Skeletal muscle cell (primary cell): Measurements from ENCODE around the gene ZBTB7B.

Experiments
- DNase-seq: peaks from one replicate; pipeline ENCODE4 v3.0.0-alpha.2; 2010; ENCODE audit warnings: low read depth
- H3K4me3 ChIP-seq: 2 replicates; pipeline ENCODE4 v1.5.1; 2011; ENCODE audit warnings: low read depth, mild to moderate bottlenecking, control low read depth, low read length, moderate library complexity

Gene ZBTB7B

DNA sequence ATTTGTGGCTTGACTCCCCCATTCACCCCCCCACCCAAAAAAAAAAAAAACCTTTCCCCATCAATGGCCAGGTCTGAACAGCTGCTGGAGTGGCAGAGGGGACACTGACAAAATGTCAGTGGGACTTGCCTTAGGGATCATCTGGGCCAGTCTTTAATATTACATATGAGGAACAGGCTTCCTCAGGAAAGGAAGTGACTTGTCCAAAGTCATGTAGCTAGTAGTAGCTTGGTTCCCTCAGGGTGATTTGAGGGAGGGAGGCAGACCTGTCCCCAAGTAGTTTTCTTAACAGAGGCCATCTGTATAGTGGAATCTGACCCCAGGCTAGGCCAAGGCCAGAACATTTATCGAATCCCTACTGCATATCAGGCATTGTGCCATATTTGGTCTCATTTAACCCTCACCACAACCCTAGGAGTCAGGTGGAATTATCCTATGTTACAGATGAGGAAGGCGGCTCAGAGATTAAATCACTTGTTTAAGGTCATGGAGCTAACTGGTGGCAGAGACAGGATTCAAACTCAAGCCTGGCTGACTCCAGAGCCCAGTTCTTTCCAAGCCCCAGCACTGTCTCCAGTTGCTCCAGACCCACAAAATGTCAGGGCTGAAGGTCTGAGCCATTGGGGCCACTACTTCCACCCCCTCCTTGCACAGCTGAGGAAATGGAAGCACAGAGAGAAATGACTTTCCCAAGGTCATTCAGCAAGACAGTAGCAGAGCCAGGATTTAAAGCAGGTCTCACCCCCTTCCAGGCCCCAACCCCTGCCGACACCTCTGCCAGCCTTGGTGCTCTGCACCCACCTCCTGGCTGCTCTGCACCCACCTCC lies 10.4 kb downstream of the ZBTB7B start:
- DNase-seq: no peak
- no peak overlapping the region for H3K4me3 ChIP-seq

DNA sequence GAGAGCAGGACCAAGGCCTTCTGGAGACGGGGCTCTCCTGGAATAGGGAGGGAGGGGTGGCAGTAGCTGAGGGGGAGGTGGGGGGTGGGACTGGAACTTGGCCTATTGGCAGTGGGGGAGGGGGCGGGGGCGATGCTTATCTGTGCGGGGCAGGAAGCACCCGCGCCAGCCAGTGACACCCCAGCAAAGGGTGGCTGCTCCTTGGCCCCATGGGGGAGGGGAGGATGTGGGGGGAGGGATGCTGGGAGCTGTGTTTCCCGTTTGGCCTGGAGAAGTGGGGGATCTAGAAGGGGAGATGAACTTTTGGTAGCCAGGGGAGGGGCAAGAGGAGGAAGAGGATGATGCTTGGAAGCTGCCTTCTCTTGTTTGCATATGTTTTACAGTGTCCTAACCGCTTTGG lies 11.0 kb downstream of the ZBTB7B start:
- no peak overlapping the region for H3K4me3 ChIP-seq
- DNase-seq: no peak

DNA sequence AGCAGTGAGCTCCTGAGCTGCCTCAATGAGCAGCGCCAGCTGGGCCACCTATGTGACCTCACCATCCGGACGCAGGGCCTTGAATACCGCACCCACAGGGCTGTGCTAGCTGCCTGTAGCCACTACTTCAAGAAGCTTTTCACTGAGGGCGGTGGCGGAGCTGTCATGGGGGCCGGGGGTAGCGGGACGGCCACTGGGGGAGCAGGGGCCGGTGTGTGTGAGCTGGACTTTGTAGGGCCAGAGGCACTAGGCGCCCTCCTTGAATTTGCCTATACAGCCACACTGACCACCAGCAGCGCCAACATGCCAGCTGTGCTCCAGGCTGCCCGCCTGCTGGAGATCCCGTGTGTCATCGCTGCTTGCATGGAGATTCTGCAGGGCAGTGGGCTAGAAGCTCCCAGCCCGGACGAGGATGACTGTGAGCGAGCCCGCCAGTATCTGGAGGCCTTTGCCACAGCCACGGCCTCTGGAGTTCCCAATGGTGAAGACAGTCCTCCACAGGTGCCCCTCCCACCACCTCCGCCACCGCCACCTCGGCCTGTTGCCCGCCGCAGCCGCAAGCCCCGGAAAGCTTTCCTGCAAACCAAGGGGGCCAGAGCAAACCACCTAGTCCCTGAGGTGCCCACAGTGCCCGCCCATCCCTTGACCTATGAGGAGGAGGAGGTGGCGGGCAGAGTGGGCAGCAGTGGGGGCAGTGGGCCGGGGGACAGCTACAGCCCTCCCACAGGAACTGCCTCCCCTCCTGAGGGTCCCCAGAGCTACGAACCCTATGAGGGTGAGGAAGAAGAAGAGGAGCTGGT lies 12.3 kb downstream of the ZBTB7B start:
- DNase-seq: no peak
- H3K4me3 ChIP-seq: no peak overlapping the region

DNA sequence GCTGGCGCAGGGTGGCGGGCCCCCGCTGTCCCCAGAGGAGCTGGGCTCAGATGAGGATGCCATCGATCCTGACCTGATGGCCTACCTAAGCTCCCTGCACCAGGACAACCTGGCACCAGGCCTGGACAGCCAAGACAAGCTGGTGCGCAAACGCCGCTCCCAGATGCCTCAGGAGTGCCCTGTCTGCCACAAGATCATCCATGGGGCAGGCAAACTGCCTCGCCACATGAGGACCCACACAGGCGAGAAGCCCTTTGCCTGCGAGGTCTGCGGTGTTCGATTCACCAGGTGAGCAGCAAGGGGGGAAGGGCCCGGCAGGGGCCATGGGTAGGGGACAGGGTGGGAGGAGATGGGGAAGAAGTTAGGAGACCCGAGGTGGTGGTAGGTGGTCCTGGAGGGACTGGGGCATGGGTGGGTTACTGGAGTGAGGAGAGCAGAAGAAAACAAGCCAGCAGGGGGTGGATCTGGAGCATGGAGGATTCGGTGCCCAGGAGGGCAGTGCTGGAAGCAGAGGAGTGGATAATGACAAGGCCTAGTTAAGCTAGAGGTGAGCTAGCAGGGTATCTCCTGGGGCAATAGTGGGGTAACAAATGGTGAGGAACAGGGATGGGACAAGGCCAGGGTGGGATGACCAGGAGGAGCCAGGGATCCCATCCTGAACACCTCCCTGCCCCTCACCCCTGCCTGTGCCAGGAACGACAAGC lies 13.1 kb downstream of the ZBTB7B start:
- H3K4me3 ChIP-seq: no peak overlapping the region
- no peak for DNase-seq

DNA sequence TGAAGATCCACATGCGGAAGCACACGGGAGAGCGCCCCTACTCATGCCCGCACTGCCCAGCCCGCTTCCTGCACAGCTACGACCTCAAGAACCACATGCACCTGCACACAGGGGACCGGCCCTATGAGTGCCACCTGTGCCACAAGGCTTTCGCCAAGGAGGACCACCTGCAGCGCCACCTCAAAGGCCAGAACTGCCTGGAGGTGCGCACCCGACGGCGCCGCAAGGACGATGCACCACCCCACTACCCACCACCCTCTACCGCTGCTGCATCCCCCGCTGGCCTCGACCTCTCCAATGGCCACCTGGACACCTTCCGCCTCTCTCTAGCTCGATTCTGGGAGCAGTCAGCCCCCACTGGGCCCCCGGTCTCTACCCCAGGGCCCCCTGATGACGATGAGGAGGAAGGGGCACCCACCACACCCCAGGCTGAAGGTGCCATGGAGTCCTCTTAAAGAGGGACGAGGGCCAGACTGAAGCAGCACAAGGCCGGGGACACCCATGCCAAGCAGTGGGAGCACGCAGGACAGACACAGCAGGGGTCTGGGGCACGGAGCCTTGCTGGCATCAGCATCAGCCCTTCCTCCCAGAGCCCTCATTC lies 13.7 kb downstream of the ZBTB7B start:
- no peak for DNase-seq
- H3K4me3 ChIP-seq: no peak overlapping the region

DNA sequence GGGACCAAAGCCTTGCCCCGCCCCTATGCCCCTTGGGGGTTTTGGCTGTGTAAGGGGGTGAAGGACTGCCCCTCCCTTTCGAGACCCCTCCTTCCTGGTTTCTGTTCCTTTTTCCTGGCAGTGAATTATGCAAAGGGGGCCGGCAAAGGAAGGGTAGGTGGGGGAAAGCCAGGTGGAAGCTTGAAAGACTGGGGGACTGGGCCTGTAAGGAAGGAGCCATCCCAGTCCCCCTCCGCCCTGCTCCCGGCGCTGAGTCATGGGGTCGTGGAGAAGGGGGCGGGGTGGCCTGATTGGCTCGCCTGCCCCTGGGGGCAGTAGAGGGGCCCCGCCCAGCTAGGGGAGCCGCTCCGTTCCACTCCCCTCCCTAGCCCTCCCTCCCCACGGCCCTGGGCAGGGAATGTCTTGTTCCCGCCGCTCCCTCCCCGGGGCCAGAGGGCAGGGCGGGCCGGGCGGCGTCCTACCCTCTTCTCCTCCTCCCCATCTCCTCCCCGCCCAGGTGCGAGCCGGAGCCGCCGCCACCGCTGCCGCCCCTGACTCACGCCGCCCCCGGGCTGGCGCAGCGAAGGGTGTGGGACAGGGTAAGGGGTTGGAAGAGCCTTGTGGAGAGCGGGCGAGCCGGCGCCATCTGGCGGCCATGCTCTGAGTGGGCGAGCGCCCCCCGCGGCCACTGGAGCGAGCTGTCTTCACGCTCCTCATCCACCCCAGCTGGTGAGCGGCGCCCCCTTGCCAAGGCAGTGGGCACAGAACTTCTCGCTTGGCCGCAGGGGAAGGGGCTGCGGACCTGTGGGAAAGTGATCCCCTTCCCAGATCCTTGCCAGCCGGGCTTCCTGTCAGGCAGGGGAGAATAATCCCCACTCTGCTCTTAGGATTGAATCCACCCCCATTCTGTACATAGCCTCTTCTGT lies 14.7 kb downstream of the ZBTB7B start:
- H3K4me3 ChIP-seq: peak overlapping the region; percentile 31
- DNase-seq: peak; percentile 82

DNA sequence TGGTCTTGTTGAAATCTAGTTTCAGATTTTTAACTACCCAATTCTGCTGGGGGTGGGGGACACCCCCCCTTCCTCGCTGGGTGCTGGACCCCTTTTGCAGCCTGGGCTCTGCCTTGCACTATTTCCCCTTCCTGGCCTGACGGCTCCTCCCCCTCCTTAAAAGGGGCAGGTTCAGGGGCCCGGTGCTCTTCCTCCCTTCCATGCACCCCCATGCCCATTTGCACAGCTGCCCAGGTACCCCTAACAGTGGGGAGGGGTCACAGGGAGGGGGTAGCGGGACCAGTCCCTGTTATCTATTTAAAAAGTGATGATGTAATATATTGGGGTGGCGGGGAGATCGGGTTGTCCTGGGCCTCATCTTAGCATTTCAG lies 15.3 kb downstream of the ZBTB7B start:
- peak overlapping the region; percentile 31 for H3K4me3 ChIP-seq
- DNase-seq: no peak

DNA sequence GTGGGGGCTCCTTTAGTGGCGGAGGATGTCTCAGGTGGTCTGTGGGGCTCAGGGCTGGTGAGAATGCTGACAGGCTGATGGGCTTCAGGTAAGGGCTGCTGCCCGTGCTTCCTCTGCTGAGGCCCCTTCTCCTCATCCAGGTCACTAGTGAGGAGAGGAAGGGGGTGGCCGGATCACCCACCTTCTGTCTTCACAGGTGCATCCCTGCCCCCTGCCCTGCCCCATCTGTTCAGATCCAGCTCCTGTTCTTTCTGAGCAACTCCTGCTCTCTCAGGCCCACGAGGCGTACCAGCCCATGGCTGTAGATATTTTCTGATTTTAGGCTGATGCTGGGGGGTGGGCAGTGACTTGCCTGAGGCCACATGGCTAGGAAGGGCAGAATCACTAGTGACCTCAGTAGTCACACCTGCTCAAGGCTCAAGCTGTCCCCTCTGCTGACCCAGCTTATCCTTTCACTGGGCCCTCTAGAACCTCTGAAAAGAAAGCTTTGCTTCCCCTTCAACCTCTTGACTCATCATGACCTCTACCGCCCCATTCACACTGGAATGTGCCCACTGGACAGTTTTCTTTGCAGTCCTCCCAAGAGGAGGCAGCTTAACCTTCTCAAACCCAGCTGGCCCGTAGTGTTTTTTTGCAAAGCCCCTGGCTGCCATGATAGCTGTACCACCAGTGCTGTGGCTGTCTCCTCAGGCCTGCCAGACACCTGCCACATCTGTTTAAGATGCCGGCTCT lies 16.2 kb downstream of the ZBTB7B start:
- no peak for DNase-seq
- no peak overlapping the region for H3K4me3 ChIP-seq

DNA sequence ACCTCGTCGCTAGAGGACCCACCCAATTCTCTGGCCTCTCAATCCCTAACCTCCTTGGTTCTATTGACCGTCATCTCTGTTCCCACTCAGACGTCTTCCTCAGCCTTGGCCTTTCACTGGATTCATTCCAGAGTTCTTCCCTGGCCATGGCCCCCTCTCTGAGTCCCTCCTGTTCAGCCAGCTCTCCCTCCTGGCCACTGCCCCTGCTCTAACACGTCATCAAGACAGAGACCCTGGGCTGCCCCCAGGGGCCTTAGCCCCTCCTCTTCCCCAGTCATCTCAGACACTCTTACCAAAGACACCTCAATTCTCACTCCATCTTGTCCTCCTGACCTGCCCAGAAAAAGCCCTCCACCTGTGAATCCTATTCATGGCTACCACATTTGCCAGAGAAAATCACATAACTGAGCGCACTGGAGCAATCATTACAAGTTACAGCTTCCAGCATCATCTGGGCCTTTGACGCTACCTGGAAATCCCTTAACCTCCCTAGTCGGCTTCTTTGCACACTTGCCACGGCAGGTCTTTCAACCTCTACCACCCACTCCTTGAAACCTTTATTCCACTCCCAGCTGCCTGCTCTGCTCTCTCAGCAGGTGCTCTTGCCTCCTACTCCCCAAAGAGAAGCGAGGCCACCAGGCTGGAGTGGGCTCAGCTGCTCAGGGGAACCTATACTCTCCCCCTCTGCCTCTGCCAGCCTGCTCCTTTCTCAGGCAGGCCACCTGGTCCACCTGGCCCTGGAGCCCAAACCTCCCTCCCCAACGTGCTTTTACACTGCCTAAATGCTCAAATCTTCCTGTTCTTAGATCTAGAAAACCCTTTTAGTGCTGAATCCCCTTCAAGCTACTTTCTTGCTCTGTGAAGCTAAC lies 17.0 kb downstream of the ZBTB7B start:
- no peak for DNase-seq
- no peak overlapping the region for H3K4me3 ChIP-seq

DNA sequence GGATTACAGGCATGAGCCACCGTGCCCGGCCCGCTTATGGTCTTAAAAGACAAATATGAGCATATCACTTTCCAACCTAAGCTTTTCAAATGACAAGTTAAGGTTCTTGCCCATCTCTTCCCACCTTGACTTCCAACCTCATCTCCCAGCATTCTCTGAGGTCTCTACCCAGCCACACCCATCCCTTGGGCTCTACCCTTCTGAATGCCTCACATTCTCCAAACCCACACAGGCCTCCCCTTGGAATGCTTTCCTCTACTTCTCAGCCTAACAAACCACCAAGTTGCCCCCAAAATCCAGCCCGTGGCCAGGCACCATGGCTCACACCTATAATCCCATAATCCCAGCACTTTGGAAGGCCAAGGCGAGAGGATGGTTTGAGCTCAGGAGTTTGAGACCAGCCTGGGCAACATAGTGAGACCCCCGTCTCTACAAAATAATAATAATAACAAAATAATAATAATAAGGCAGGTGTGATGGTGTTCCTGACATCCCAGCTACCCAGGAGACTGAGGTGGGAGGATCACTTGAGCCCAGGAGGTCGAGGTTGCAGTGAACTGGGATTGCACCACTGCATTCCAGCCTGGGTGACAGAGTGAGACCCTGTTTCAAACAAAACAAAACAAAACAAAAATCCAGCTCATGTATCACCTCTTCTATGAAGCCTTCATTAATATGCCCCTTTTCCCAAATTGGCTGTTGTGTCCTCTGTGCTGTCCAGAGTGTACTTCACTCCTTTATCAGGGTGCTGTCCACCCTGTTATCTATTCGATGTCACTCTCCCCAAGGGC lies 19.7 kb downstream of the ZBTB7B start:
- no peak overlapping the region for H3K4me3 ChIP-seq
- DNase-seq: no peak

DNA sequence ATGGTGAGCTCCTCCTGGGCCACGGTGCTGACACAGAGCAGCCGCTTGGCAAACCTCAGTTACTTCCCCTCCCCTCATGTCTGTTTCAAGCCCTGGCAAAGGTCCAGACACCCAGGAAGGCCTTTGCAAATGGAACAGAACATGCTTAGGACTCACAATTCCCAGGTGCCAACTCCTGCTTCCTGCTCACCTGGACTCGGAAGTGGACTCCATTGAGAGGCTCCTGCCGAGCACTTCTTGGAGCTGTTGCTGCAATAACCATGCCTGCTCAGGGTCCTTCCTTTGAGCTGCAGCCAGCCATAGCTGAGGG lies 20.3 kb downstream of the ZBTB7B start:
- H3K4me3 ChIP-seq: no peak overlapping the region
- no peak for DNase-seq

DNA sequence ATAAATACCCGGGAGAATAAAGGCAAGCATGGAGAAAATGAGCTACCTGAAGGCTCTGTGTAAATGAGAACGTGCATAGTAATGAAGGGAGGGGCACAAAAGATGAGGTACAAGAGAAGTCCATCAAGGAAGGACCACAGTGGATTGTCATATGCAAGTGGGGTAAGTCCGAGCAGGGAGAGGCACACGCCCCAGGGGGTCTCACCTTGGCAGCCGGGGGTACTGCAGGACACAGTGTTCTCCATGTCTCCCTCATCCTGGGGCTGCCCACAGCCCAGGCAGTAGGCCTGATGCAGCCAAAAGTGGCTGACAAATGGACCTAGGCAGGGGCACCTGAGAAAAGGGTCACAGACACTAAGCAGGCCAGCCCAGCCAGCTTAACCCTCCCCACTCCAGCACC lies 21.0 kb downstream of the ZBTB7B start:
- H3K4me3 ChIP-seq: no peak overlapping the region
- DNase-seq: no peak

DNA sequence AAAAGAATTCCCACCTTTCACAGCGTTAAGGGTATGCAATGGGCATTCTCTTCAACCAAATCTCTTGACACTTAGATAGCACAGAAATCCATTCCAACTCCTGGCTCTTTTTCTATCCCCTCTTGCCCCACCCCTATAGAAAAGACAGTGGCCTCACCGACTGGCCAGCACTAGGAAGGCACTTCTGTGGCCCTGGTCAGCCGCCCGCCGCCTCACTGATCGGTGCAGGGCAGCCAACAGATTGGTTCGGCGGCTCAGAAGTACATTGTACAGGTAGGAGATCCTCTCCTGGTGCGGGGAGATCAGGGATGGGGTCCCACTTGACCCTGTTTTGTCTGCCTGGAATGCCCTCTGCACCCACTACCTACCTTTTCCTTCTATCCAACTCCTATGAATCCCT lies 21.7 kb downstream of the ZBTB7B start:
- no peak for DNase-seq
- H3K4me3 ChIP-seq: no peak overlapping the region

DNA sequence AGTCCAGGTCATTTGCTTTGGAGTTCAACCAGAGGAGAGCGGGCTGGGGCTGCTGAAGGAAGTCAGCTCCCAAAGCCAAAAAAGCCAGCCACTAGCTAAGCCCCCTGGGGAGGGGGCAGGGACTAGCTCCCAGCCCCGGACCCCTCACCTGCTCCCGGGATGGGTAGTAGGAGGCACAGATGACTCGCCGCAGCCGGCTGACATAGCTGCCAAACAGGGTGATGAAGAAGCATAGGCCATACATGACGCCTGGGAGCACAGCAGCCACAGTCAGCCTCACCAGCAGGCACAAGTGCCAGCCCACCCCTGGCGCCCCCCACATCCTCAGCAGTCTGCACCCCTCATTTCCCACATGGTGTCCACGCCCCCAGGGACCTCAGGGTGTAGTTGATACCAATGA lies 23.6 kb downstream of the ZBTB7B start:
- no peak overlapping the region for H3K4me3 ChIP-seq

DNA sequence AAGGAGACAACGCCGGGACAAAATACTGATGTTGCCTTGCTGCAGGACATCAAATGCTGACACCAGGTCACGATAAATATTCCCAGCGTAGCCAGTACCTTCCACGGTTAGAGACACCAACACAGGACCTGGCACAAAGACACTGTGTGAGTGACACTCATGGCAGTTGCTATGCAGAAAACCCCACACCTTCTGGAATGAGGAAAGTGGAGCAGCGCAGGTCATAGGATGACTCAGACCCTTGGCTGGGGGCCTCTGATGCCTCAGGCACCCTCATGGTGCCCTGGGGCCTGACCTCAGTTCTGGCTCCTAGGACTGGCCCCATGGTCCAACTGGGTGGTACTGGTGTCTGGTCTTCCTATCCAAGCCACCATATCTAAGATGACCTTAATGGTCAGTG lies 24.0 kb downstream of the ZBTB7B start:
- no peak for DNase-seq
- H3K4me3 ChIP-seq: no peak overlapping the region

More for the DNA sequence above, 23.6 kb downstream of the ZBTB7B start:
- no peak for DNase-seq

DNA sequence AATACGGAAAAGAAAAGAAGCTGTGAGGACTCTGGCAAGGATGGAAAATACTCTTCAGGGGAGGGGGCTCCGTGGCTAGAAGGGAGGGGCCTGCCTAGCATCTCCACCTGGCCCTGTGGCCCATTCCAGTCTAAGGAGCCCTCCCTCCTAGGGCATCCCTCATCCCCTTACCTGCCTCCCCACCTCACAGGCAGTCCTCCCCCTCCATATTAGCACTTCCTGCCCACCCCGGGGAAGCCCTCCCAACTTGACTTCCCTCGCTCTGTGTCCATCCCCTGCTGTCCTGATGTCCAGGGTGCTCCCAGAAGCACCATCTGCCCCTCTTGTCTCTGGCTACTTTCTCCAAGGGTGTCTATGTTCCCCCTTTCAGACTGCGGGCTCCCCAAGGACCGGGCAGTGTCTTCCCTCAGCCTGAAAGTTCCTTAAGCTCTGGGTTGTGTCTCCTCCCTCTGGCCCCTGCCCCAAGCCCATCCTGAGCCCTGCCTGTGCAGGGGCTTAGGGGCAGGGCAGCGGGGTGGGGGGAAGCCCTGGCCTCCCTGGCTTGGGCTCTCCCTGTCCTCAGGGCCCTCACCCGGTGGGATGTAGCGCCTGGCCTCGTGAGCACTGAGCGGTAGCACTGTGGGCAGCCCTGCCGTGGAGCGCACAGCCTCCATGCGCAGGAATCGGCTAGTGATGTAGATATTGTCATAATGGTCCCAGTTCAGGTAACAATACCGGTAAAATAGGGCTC lies 27.1 kb downstream of the ZBTB7B start:
- no peak overlapping the region for H3K4me3 ChIP-seq
- DNase-seq: no peak
